H1 (cell line): Measurements from ENCODE around the gene STK32C. TPM values are rescaled to one million over a fixed set of nuclear protein-coding genes. Genes with fewer than 3 reads are reported as not detected.

Source experiments
- CTCF ChIA-PET: fragments of 300-600 bp; sonication (Branson Sonifier 250); formaldehyde crosslinking; loops from one replicate; lab custom pipeline; 2021; ENCODE audit not compliant: partially characterized antibody; lab: Charles Lee
- POLR2A ChIA-PET: fragments of 300-600 bp; sonication (Branson Sonifier 250); formaldehyde crosslinking; loops from one replicate; lab custom pipeline; 2021; ENCODE audit warnings: inconsistent platforms; ENCODE audit not compliant: partially characterized antibody; lab: Charles Lee
- DNase-seq, 2 experiments: peaks; one replicate each; pipeline versions ENCODE4 v3.0.0 to v3.0.0-alpha.2; 2010 to 2022; ENCODE audit warnings: low spot score in 2 of 2, low read depth in 1 of 2, mixed read lengths in 1 of 2
- FAIRE-seq: peaks from 2 replicates; lab custom pipeline; 2011; peaks lifted over from hg19 to GRCh38; lab: Jason Lieb, UNC
- H2AFZ ChIP-seq: 2 replicates; pipeline ENCODE4 v1.8.1; 2012; ENCODE audit warnings: low read length, inconsistent platforms
- H2AK5ac ChIP-seq: 2 replicates; pipeline ENCODE4 v1.6.1; 2013; ENCODE audit warnings: low read depth, low read length
- H2BK120ac ChIP-seq: replicated peaks from 2 replicates; pipeline ENCODE3; 2013; ENCODE audit warnings: low read depth, low read length, inconsistent platforms
- H2BK12ac ChIP-seq: 2 replicates; pipeline ENCODE4 v1.6.1; 2013; ENCODE audit warnings: low read depth, low read length
- H2BK15ac ChIP-seq: 2 replicates; pipeline ENCODE4 v1.6.1; 2013; ENCODE audit warnings: low read length
- H2BK20ac ChIP-seq: 2 replicates; pipeline ENCODE4 v1.6.1; 2013; ENCODE audit warnings: low read length
- H2BK5ac ChIP-seq: 2 replicates; pipeline ENCODE4 v1.6.1; 2013; ENCODE audit warnings: low read depth, low read length
- H3K14ac ChIP-seq: 2 replicates; pipeline ENCODE4 v1.6.1; 2013; ENCODE audit warnings: inconsistent platforms; ENCODE audit not compliant: insufficient read length
- H3K18ac ChIP-seq: 2 replicates; pipeline ENCODE4 v1.6.1; 2013; ENCODE audit warnings: low read length; ENCODE audit errors: extremely low read depth
- H3K23ac ChIP-seq: 2 replicates; pipeline ENCODE4 v1.6.1; 2013; ENCODE audit warnings: inconsistent platforms; ENCODE audit not compliant: insufficient read length
- H3K23me2 ChIP-seq: 2 replicates; pipeline ENCODE4 v1.6.1; 2013; ENCODE audit warnings: low read depth, low read length
- H3K27ac ChIP-seq: 2 replicates; pipeline ENCODE4 v1.6.1; 2011; ENCODE audit warnings: low read depth, low read length, inconsistent platforms
- H3K27me3 ChIP-seq, 4 experiments: replicated peaks in 1 of 4; 1 replicate in 1 of 4; 2 replicates in 3 of 4; pipeline versions ENCODE4 v1.6.1 to v1.8.1; 2011 to 2013; ENCODE audit warnings: low read length in 3 of 4, mild to moderate bottlenecking in 3 of 4, inconsistent platforms in 2 of 4, mixed read lengths in 2 of 4, moderate library complexity in 1 of 4; ENCODE audit not compliant: control insufficient read depth in 3 of 4, insufficient read depth in 3 of 4; ENCODE audit errors: extremely low read depth in 1 of 4
- H3K36me3 ChIP-seq, 4 experiments: 2 replicates each; pipeline versions ENCODE4 v1.6.1 to v1.8.1; 2011 to 2013; ENCODE audit warnings: mild to moderate bottlenecking in 4 of 4, low read length in 3 of 4, moderate library complexity in 2 of 4, control low read depth in 1 of 4, inconsistent platforms in 1 of 4; ENCODE audit not compliant: insufficient read depth in 4 of 4, control insufficient read depth in 2 of 4
- H3K4ac ChIP-seq: replicated peaks from 2 replicates; pipeline ENCODE3; 2013; ENCODE audit warnings: low read length, low read depth, mixed read lengths, inconsistent platforms; ENCODE audit not compliant: insufficient read length
- H3K4me1 ChIP-seq, 4 experiments: replicated peaks in 1 of 4; 1 replicate in 1 of 4; 2 replicates in 3 of 4; pipeline versions ENCODE4 v1.6.1 to v1.8.1; 2011 to 2013; ENCODE audit warnings: low read length in 3 of 4, inconsistent platforms in 2 of 4, mixed read lengths in 1 of 4; ENCODE audit not compliant: insufficient read depth in 4 of 4, control insufficient read depth in 3 of 4
- H3K4me2 ChIP-seq, 2 experiments: 2 replicates each; pipeline versions ENCODE4 v1.6.1 to v1.8.1; 2011 to 2013; ENCODE audit warnings: low read depth in 2 of 2, low read length in 2 of 2, control low read depth in 1 of 2, inconsistent platforms in 1 of 2, mild to moderate bottlenecking in 1 of 2; ENCODE audit not compliant: insufficient read depth in 1 of 2
- H3K4me3 ChIP-seq, 4 experiments: fragments of 200-600, 300-600 bp in 1 of 4; sonication (generic), shearing (Covaris generic), sonication (Bioruptor Twin) in 1 of 4; 2 replicates each; pipeline versions ENCODE4 v1.5.1 to v1.8.1; 2011 to 2016; ENCODE audit warnings: low read length in 4 of 4, low read depth in 3 of 4, control low read depth in 2 of 4, inconsistent platforms in 2 of 4, mild to moderate bottlenecking in 2 of 4, mixed read lengths in 1 of 4, moderate library complexity in 1 of 4; ENCODE audit not compliant: insufficient read depth in 2 of 4; ENCODE audit errors: extremely low read depth in 1 of 4
- H3K56ac ChIP-seq: replicated peaks from 2 replicates; pipeline ENCODE3; 2013; ENCODE audit warnings: low read depth, mild to moderate bottlenecking, mixed read lengths, low read length, inconsistent platforms; ENCODE audit not compliant: insufficient read length
- H3K79me1 ChIP-seq: 2 replicates; pipeline ENCODE4 v1.6.1; 2013; ENCODE audit warnings: low read depth, low read length, control low read depth
- H3K79me2 ChIP-seq, 2 experiments: 2 replicates each; pipeline versions ENCODE4 v1.6.1 to v1.8.1; 2012 to 2013; ENCODE audit warnings: low read length in 2 of 2, mild to moderate bottlenecking in 2 of 2, inconsistent platforms in 1 of 2; ENCODE audit not compliant: insufficient read depth in 2 of 2, control insufficient read depth in 1 of 2
- H3K9ac ChIP-seq, 4 experiments: replicated peaks in 1 of 4; 1 replicate in 1 of 4; 2 replicates in 3 of 4; pipeline versions ENCODE4 v1.6.1 to v1.8.1; 2011 to 2013; ENCODE audit warnings: low read depth in 3 of 4, low read length in 3 of 4, control low read depth in 2 of 4, mild to moderate bottlenecking in 2 of 4, moderate library complexity in 2 of 4, inconsistent platforms in 1 of 4; ENCODE audit errors: extremely low read depth in 1 of 4
- H3K9me3 ChIP-seq, 2 experiments: 2 replicates each; pipeline versions ENCODE4 v1.6.1 to v1.8.1; 2012 to 2013; ENCODE audit warnings: mild to moderate bottlenecking in 2 of 2, moderate library complexity in 2 of 2, control low read depth in 1 of 2, inconsistent platforms in 1 of 2, low read depth in 1 of 2, low read length in 1 of 2, mixed read lengths in 1 of 2; ENCODE audit not compliant: insufficient read depth in 2 of 2
- H4K20me1 ChIP-seq, 2 experiments: replicated peaks in 1 of 2; 2 replicates each; pipeline versions ENCODE3 to v1.8.1; 2011 to 2013; ENCODE audit warnings: inconsistent platforms in 2 of 2, low read length in 2 of 2, mild to moderate bottlenecking in 1 of 2; ENCODE audit not compliant: insufficient read depth in 2 of 2, control insufficient read depth in 1 of 2
- H4K5ac ChIP-seq: 2 replicates; pipeline ENCODE4 v1.6.1; 2013; ENCODE audit warnings: low read length, low read depth, mixed read lengths, inconsistent platforms; ENCODE audit not compliant: insufficient read length
- H4K8ac ChIP-seq: 2 replicates; pipeline ENCODE4 v1.8.0; 2013; ENCODE audit warnings: mild to moderate bottlenecking, moderate library complexity, low read length, inconsistent platforms; ENCODE audit not compliant: insufficient read depth; ENCODE audit errors: extremely low read depth
- H4K91ac ChIP-seq: replicated peaks from 2 replicates; pipeline ENCODE3; 2013; ENCODE audit warnings: low read length, mixed read lengths, inconsistent platforms; ENCODE audit not compliant: insufficient read length
- CREB1 ChIP-seq: IDR thresholded peaks from 2 replicates; pipeline ENCODE4 v1.6.1; 2012; ENCODE audit warnings: inconsistent platforms
- CTCF ChIP-seq, 3 experiments: IDR thresholded peaks; 1 replicate in 2 of 3; 2 replicates in 1 of 3; pipeline versions ENCODE4 v1.5.1 to v1.6.1; 2011; ENCODE audit warnings: low read length in 3 of 3, mild to moderate bottlenecking in 3 of 3, inconsistent platforms in 2 of 3, low read depth in 1 of 3, moderate library complexity in 1 of 3; ENCODE audit not compliant: insufficient read depth in 1 of 3; ENCODE audit errors: control extremely low read depth in 1 of 3
- JUND ChIP-seq: IDR thresholded peaks from 2 replicates; pipeline ENCODE4 v1.6.1; 2011; ENCODE audit warnings: mild to moderate bottlenecking, improper control_type of control experiment, low read length
- KDM1A ChIP-seq: fragments of 200-600, 300-600 bp; sonication (generic); IDR thresholded peaks from 2 replicates; pipeline ENCODE4 v1.7.1; 2016; ENCODE audit warnings: mild to moderate bottlenecking, low read length, borderline replicate concordance
- KDM4A ChIP-seq: IDR thresholded peaks from one replicate; pipeline ENCODE4 v1.7.1; 2012; ENCODE audit warnings: low read depth, mild to moderate bottlenecking, moderate library complexity, low read length, inconsistent platforms; ENCODE audit not compliant: severe bottlenecking
- PHF8 ChIP-seq: fragments of 200-600 bp; sonication (generic); conservative IDR thresholded peaks from 2 replicates; pipeline ENCODE4 v1.7.1; 2012; ENCODE audit warnings: low read depth, mild to moderate bottlenecking, inconsistent platforms, low read length, moderate library complexity
- RBBP5 ChIP-seq: IDR thresholded peaks from 2 replicates; pipeline ENCODE4 v1.7.1; 2012; ENCODE audit warnings: low read depth, mild to moderate bottlenecking, inconsistent platforms, low read length, moderate library complexity, borderline replicate concordance
- RXRA ChIP-seq: IDR thresholded peaks from 2 replicates; pipeline ENCODE4 v1.6.1; 2011; ENCODE audit warnings: low read depth, mild to moderate bottlenecking, low read length, moderate library complexity; ENCODE audit not compliant: insufficient read depth
- SAP30 ChIP-seq: fragments of 300-600 bp; sonication (generic); IDR thresholded peaks from 2 replicates; pipeline ENCODE4 v1.7.1; 2012; ENCODE audit warnings: low read length, moderate library complexity, mild to moderate bottlenecking, inconsistent platforms; ENCODE audit not compliant: insufficient read depth, insufficient replicate concordance
- SP2 ChIP-seq: IDR thresholded peaks from 2 replicates; pipeline ENCODE4 v1.6.1; 2012; ENCODE audit warnings: mild to moderate bottlenecking, low read length, inconsistent platforms
- TAF1 ChIP-seq: IDR thresholded peaks from 2 replicates; pipeline ENCODE4 v1.6.1; 2011; ENCODE audit warnings: mild to moderate bottlenecking, low read depth, low read length
- TCF12 ChIP-seq: IDR thresholded peaks from 2 replicates; pipeline ENCODE4 v1.6.1; 2011; ENCODE audit warnings: low read depth, mild to moderate bottlenecking, low read length
- WGBS, 2 experiments: shearing (Covaris generic) in 1 of 2; methylation state at CpG; one replicate each; pipeline versions ENCODE4 v1.1.6 to v1.1.7; 2013 to 2015; ENCODE audit warnings: low lambda C conversion rate in 2 of 2, mixed read lengths in 2 of 2, inconsistent platforms in 1 of 2, low coverage in 1 of 2, missing lambda C conversion rate in 1 of 2; ENCODE audit not compliant: insufficient replicate concordance in 2 of 2, insufficient coverage in 1 of 2, insufficient read length in 1 of 2; ENCODE audit errors: extremely low coverage in 1 of 2, missing lambda C conversion rate in 1 of 2; 5-methylcytosine and 5-hydroxymethylcytosine counted together
- polyA plus RNA-seq, 7 experiments: library from polyadenylated mRNA; depleted of rRNA in 3 of 7; stranded (reverse) in 5 of 7; unstranded in 2 of 7; fragments of >200 nt in 5 of 7; fragments of 200-250 nt in 2 of 7; gene quantifications; 1 replicate in 5 of 7; 2 replicates in 1 of 7; 4 replicates in 1 of 7; pipeline versions ENCODE4 v1.2.1 to v1.2.3, GENCODE V29; 2011 to 2013; ENCODE audit warnings: missing spikeins in 2 of 7, mixed read lengths in 2 of 7
- total RNA-seq: library from RNA; stranded (reverse); fragmentation: NEBNext Ultra II Directional; extraction: Animal tissue kit (Norgen Biotek cat#: 25700); gene quantifications from 2 replicates; pipeline ENCODE4 v1.2.1, GENCODE V29; 2021

Gene STK32C
- total and polyA plus RNA-seq, 2 of the 8 experiments (the other 6 are each of a cell fraction or from before 2014, with no cell fraction given): 10.6 to 15.6 TPM

DNA sequence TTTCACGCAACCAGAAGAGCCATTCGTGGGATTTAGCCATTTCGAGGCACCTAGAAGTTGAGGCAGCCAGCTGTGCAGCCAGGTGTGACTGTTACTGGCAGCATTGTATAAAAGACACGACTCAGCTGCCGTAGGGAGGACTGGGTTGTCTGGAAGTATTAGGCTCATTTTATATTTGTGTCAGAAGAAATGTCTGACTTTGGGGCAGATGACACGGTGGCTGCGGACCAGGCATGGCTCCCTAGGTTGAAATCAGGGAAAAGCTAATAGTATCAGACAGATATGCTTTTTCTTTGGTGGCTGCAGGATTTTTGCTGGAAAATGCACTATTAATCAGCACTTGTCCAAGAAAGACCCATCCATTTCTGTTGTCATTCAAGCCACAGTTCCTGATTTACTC, 125.2 kb downstream of the STK32C start:
- Histone ChIP-seq H3K9ac (no peak overlapping the region; a peak in 1 of 7 replicates), H4K20me1 (peaks cover 0 to 5% of the 10 kb centered on the region in 2 experiments), H2BK20ac (no peak overlapping the region), H4K8ac (no peak overlapping the region), H2BK12ac (no peak overlapping the region), H3K23me2 (peaks cover 15% of the 10 kb centered on the region), H3K79me1 (peaks cover 4% of the 10 kb centered on the region), H3K79me2 (no peaks in the 10 kb centered on the region), H2BK15ac (no peak overlapping the region), H2AFZ (no peak overlapping the region), H3K23ac (no peak overlapping the region), H3K36me3 (no peaks in the 10 kb centered on the region), H2BK120ac (no peak overlapping the region), H3K4me1 (peaks cover 0 to 12% (median 3%) of the 10 kb centered on the region in 4 experiments; a peak in 4 of 7 replicates), H3K9me3 (no peaks in the 10 kb centered on the region; a peak in 1 of 4 replicates), H3K14ac (no peak overlapping the region), H3K4ac (no peak overlapping the region), H3K27ac (no peak overlapping the region), H3K18ac (no peak overlapping the region), H2AK5ac (no peak overlapping the region), H2BK5ac (no peak overlapping the region), H4K5ac (no peak overlapping the region), H3K27me3 (peaks cover 19 to 36% (median 28%) of the 10 kb centered on the region in 4 experiments), H3K4me3 (no peak overlapping the region), H3K56ac (no peak overlapping the region), H3K4me2 (no peak overlapping the region), H4K91ac (no peak overlapping the region)
- WGBS, 2 experiments: 90% methylated on average over 7 of the region's 7 CpGs; no CpG with 5 or more reads in 1 of the 2 experiments
- CTCF ChIA-PET: interaction anchor here (0.8 to 1.1 kb wide), 2 partner anchors 40 to 170 kb away, joined by 3 read pairs; no protein-coding TSS in a partner anchor
- POLR2A ChIA-PET: no interaction called here
- DNase-seq: no peak
- no peak for FAIRE-seq
- TF ChIP-seq JUND (no peak), SAP30 (no peak), RXRA (no peak), SP2 (no peak), TAF1 (no peak), PHF8 (no peak), CTCF (IDR thresholded peaks at IDR 0.05; ENCODE audit: control extremely low read depth in 1 of 3, insufficient read depth in 1 of 3, low read depth in 1 of 3, low read length in 3 of 3) (no peak), KDM4A (no peak), RBBP5 (no peak), KDM1A (no peak), CREB1 (no peak), TCF12 (no peak)
